Caki2 (cell line): Measurements from ENCODE around the gene CACNA1G. TPM values are rescaled to one million over a fixed set of nuclear protein-coding genes. Genes with fewer than 3 reads are reported as not detected.

ENCODE experiments used
- DNase-seq: peaks from one replicate; pipeline ENCODE4 v3.0.0-alpha.2; 2015; ENCODE audit warnings: low read depth
- in situ Hi-C: cut with HindIII; loops from 2 replicates; pipeline ENCODE4 v1.10.0; 2016; ENCODE audit warnings: low sequenced_read_pairs, low pct_unique_long_range_greater_than_20kb, mixed read lengths
- total RNA-seq: library from RNA; depleted of rRNA; stranded (reverse); fragments of >200 nt; shearing (Covaris generic); gene quantifications from 2 replicates; pipeline ENCODE4 v1.2.3, GENCODE V29; 2014; ENCODE audit warnings: low replicate concordance

Gene CACNA1G
- total RNA-seq, 1 experiment from 2014 or later: 3.3 TPM

- DNase-seq: no peak
- in situ Hi-C loops: no loop called here
Observed at GRCh38 chr17:50618300-50618699, 57.8 kb downstream of the CACNA1G start.

- in situ Hi-C loops: no loop called here
- DNase-seq: no peak
Observed at GRCh38 chr17:50618941-50619340, 58.4 kb downstream of the CACNA1G start.

DNA sequence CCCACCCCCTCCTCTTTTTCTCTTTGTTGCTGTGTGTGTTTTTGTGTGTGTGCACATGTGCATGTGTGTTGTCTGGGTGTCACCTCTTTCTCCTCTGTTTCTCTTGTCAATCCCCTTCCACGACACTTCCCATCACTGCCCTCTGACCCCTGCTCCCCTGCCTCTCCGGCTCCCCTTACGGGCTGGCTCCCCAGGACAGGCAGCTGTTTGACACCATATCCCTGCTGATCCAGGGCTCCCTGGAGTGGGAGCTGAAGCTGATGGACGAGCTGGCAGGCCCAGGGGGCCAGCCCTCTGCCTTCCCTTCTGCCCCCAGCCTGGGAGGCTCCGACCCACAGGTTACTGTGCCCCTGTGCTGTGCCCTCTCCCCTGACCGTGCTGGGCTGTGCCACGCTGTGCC lies 59.0 kb downstream of the CACNA1G start:
- in situ Hi-C loops: no loop called here
- DNase-seq: no peak

DNA sequence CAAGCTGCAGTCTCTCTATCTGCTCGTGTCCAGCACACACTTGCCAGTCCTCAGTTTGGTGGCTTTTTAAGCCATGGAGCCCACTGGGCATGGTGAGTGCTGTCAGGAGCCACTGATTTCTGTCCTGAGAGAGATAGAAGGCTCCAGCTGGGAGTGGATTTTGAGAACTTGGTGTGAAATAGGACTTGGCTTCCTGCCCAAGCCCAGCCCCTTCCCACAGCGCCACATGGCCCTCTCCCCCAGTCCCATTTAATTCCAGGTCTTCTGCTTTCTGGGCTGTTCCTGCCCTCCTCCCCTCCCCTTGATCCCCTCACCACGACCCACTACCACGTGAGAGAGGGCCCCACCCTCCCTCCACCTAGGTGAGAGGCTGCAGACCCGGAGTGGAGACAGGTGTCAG lies 59.7 kb downstream of the CACNA1G start:
- in situ Hi-C loops: no loop called here
- DNase-seq: no peak

DNA sequence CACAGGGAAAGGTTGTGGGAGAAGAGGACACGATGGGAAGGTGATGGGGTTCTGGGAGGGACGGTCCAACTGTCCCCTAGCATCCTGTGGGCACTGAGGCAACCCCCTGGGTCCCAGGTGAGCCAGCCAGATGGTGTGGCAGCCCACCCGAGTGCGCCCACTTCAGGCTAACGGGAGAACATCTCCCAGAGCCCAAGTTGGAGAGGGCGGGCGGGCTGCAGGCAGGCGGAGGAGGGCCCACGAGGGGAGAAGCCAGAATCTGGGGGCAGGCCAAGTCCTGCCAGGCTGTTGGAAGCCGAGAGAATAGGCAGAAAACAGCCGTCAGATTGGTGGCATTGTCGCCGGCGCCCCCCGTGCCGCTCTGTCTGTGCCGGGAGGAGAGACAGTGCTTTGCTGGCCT lies 60.3 kb downstream of the CACNA1G start:
- in situ Hi-C loops: no loop called here
- DNase-seq: no peak

GRCh38 chr17:50621574-50622031 lies 61.1 kb downstream of the CACNA1G start:
- in situ Hi-C loops: no loop called here
- DNase-seq: no peak

DNA sequence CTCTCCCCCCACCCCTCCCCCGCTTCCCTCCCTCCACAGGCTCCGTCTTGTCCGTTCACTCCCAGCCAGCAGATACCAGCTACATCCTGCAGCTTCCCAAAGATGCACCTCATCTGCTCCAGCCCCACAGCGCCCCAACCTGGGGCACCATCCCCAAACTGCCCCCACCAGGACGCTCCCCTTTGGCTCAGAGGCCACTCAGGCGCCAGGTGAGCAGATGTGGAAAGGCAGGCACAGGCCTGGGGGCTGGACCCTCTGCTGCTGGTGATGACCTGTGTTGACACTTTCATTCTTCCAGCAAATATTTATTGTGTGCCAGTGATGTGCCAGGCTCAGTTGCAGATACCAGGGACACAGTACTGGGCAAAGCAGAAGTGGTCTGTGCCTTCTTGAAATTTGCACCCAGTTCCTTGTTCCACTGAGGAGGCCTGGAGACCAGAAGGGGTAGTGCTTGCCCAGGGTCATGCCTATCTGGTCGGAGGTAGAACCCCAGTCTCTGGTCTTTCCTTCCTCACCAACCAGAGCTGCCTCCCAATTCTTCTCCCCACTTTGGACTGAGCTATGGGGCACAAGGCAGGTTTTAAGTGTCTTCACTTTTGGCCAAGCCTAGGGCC lies 63.9 kb downstream of the CACNA1G start:
- DNase-seq: no peak
- in situ Hi-C loops: no loop called here

DNA sequence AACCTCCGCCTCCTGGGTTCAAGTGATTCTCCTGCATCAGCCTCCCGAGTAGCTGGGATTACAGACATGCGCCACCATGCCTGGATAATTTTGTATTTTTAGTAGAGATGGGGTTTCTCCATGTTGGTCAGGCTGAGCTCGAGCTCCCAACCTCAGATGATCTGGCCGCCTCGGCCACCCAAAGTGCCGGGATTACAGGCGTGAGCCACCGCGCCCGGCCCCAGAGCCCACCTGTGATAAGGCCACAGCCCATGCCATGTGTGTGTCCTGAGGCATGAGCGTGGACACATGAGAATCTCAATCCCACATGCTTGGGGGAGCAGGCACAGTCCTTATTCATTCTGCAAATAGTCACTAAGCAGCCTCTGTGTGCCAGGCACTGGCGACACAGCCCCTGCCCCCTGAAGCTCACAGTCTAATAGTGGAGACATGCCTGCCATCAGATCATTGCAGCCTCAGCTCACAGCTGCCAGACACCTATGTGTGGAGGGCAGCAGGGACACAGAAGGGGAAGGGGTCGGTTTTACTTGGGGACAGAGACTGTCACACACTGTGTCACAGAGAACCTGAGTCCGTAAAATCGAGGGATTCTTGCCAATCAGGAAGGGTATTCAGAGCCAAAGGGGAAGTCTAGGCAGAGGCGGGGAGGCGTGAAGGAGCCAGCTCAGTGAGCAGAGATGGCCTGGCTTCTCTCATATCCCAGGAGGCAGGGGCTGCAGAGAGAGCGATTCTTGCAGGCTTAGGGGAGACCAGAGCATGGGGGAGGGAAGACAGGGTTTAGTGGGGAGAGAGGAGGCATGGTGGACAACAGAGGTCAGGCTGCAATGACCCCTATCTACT lies 64.7 kb downstream of the CACNA1G start:
- in situ Hi-C loops: no loop called here
- DNase-seq: no peak

DNA sequence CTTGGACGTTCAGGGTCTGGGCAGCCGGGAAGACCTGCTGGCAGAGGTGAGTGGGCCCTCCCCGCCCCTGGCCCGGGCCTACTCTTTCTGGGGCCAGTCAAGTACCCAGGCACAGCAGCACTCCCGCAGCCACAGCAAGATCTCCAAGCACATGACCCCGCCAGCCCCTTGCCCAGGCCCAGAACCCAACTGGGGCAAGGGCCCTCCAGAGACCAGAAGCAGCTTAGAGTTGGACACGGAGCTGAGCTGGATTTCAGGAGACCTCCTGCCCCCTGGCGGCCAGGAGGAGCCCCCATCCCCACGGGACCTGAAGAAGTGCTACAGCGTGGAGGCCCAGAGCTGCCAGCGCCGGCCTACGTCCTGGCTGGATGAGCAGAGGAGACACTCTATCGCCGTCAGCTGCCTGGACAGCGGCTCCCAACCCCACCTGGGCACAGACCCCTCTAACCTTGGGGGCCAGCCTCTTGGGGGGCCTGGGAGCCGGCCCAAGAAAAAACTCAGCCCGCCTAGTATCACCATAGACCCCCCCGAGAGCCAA lies 65.6 kb downstream of the CACNA1G start:
- DNase-seq: peak; percentile 52
- in situ Hi-C loops: no loop called here

- in situ Hi-C loops: no loop called here
- DNase-seq: no peak
Observed at GRCh38 chr17:50627036-50627781, 66.7 kb downstream of the CACNA1G start.

DNA sequence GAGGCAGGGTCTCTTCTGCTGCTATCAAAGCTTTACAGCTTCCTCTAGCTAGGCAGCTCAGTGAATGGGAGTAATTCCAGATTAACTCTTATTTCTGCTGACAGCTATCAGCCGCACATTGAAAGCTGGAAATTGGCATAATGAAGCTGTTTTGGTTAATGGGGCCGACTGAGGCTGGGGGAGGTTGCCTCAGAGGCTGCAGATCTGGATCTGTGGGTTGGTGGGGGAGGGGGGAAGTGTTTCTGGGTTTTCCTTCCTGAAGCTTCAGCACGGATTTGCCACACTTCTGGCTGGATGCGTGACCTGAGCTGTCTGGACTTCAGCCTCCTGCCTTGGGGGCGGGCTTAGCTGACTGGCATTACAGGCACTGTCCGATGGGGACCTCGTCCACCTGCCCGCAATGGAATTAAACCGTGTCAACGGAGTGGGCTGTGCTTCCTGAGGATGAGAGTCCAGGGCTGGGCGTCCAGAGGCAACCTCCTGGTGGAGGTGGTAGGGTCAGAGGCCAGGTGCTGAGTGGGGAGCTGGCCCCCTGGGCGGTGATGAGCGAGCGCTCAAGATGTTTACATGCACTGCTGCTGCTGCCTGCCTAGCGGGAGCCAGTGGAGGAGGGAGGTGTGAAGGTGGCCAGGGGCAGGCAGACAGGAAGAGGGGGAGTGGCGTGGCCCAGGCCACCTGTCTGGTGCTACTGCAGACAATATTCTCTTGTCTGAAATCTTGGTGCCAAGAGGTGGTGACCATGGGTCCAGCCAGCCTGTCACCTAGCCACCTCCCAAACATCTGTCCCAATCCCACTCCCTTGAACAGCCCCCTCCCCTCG lies 67.5 kb downstream of the CACNA1G start:
- no peak for DNase-seq
- in situ Hi-C loops: no loop called here

- no peak for DNase-seq
- in situ Hi-C loops: no loop called here
Observed at GRCh38 chr17:50629902-50630301, 69.4 kb downstream of the CACNA1G start.

DNA sequence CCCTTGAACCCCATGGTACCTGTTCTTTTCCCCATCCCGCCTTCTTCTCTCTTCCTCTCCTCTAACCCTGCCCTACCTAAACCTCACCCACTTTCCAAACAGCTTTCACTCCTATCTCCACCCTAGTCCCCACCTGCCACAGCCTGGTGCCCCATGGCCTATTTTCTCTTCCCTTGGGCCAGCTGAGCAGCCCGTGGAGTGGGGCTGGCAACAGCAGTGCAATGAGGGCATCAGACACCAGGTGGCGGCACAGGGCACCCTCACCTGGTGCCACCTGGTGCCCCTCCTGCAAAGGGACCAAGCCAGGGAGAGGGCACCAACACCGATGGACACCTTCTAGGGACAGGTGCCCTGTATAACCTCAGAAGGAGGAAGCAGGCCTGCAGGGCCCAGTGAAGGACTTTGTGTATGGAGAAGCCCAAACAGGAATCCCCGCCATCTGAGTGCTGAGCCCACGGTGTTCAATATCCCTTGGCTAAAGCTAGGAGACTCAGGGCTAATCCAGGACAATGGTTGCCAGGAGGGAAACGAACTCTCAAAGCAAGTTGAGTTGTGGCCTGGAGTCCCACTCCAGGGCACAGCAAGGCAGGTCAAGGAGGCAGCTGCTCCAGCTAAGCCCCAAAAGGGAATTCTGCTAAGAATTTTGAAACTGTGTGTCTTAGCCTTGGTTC lies 70.1 kb downstream of the CACNA1G start:
- in situ Hi-C loops: no loop called here
- peak; percentile 67 for DNase-seq

DNA sequence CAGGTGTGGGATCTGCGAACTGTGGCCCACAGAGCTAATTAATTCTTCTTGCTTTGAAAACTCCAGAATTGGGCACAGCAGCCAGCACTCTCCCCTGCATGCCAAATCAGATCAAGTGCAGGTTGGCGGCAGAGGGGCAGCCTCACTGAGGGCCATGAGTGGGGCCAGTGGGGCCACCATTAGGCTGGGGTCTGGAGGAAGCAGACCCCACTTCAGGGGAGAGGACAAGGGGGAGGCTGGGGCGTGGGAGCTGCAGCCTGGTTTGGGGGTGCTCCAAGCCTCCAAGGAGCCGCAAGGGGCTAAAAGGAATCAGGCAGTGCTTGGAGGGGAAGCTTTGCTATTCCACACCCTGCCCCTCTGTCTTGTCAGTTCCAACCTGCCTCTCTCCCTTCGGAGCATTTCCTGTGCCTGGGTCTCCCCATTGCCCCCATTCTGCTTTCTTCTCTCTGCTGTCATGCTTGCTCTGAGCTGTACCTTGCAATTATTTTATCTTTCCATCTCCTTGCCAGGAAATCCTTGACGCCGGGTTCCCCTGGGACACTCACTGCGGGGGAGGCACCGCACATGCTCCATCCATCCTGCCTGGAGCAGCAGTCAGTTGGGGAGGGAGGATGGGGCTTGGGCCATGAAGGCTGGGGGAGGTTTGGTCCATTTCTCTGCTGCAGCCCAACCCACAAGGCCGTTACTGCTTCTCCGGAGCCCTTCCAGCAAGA lies 70.8 kb downstream of the CACNA1G start:
- DNase-seq: no peak
- in situ Hi-C loops: no loop called here

DNA sequence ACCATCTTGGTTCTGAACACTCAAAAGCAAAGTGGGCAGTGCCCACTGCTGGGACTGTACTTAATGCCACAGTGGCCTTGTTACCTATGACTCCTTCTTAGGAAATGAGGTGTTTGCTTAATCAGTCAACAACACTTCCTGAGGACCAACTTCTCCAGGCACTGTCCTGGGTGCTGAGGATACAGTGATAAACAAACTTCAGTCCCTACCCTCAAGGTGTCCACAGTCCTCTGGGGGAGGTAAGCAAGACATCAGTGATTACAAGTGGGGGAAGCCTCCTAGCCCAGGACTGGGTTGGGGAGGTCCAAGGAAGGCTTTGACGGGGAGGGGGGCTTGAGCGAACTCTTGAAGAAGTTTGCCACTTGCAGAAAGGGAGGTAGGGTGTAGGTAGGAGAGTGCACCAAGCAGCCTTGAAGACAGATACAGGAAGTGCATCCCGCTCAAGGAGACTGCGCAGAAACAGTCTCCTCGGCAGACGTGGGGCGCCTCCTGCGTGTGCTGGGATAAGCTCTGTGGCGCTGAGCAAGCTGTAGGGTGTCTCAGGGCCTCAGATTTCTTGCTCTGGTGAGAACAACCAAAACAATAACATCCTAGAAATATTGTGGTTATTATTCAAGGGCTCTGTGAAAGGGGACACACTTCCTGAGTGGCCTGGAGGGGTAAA lies 71.5 kb downstream of the CACNA1G start:
- DNase-seq: no peak
- in situ Hi-C loops: no loop called here

GRCh38 chr17:50632637-50633036 lies 72.1 kb downstream of the CACNA1G start:
- DNase-seq: no peak
- in situ Hi-C loops: no loop called here

DNA sequence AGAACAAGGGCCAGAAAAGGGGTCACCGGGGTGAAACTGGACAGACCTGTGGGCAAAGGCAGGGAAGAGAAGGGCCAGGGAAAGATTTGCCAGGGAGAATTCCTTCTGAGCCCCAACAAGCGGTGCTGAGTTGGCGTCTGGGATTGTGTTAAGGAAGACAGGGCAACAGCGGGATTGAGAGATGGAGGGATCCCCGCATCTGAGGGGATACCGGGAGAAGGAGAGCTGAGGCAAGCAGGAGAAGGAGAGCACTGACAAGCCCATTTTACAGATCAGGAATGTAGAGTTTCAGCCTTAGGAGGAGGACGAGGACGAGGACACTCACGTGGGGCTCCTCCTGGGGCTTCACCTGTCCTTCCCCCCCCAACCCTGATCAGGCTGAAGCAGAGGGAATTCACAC lies 73.2 kb downstream of the CACNA1G start:
- no peak for DNase-seq
- in situ Hi-C loops: no loop called here
